HepG2 (cell line): ENCODE data around the gene ARFIP2. TPM values are rescaled to one million over a fixed set of nuclear protein-coding genes. Genes with fewer than 3 reads are reported as not detected.
A peak's percentile ranks its signal among the peaks of the same experiment; 100 is the strongest.

Source experiments
- CBX5 ChIP-seq: sonication (generic); formaldehyde crosslinking; IDR thresholded peaks from 2 replicates; pipeline ENCODE4 v1.4.0; 2020; ENCODE audit warnings: missing genetic modification reagents, borderline replicate concordance
- FOXC1 ChIP-seq: sonication (generic); formaldehyde crosslinking; IDR thresholded peaks from 2 replicates; pipeline ENCODE4 v1.8.0; 2022; ENCODE audit warnings: mild to moderate bottlenecking, missing genetic modification reagents, borderline replicate concordance
- GFI1 ChIP-seq: sonication (generic); formaldehyde crosslinking; IDR thresholded peaks from 2 replicates; pipeline ENCODE4 v1.5.0; 2020; ENCODE audit warnings: missing genetic modification reagents, mild to moderate bottlenecking, borderline replicate concordance
- MIXL1 ChIP-seq: IDR thresholded peaks from 2 replicates; pipeline ENCODE4 v1.6.1; 2016
- MTA1 ChIP-seq: sonication (generic); formaldehyde crosslinking; IDR thresholded peaks from 2 replicates; pipeline ENCODE4 v1.4.0; 2020; ENCODE audit warnings: missing genetic modification reagents, mild to moderate bottlenecking, borderline replicate concordance
- NKX3-1 ChIP-seq: sonication (generic); formaldehyde crosslinking; IDR thresholded peaks from 2 replicates; pipeline ENCODE4 v1.5.0; 2020; ENCODE audit warnings: missing genetic modification reagents
- ZNF263 ChIP-seq: sonication (generic); formaldehyde crosslinking; IDR thresholded peaks from 2 replicates; pipeline ENCODE4 v1.4.0; 2020; ENCODE audit warnings: missing genetic modification reagents
- ZNF430 ChIP-seq: sonication (generic); formaldehyde crosslinking; IDR thresholded peaks from 2 replicates; pipeline ENCODE4 v1.9.0; 2021; ENCODE audit warnings: mild to moderate bottlenecking, missing genetic modification reagents
- polyA plus RNA-seq, 8 experiments: library from polyadenylated mRNA; depleted of rRNA in 3 of 8; stranded (reverse) in 7 of 8; unstranded in 1 of 8; fragments of >200 nt; fragmentation: Illumina TruSeq in 4 of 8; extraction: Trizol in 4 of 8; gene quantifications; 2 replicates each; pipeline versions ENCODE4 v1.2.1 to v1.2.3, GENCODE V29; 2011 to 2016; ENCODE audit warnings: low read depth in 4 of 8, missing spikeins in 1 of 8, mixed read lengths in 1 of 8; ENCODE audit not compliant: insufficient read depth in 1 of 8
- total RNA-seq, 5 experiments: library from RNA; depleted of rRNA; stranded (reverse); fragments of >200 nt; fragmentation: Illumina TruSeq; extraction: Trizol; gene quantifications; 2 replicates each; pipeline ENCODE4 v1.2.3, GENCODE V29; 2016; ENCODE audit warnings: low read depth in 1 of 5
- TF ChIP-seq, protein P1 (sequence below): sonication (generic); formaldehyde crosslinking; IDR thresholded peaks from 2 replicates; pipeline ENCODE4 v1.9.0; 2022; ENCODE audit warnings: missing genetic modification reagents, mild to moderate bottlenecking, borderline replicate concordance
- TF ChIP-seq, protein P2 (sequence below): sonication (generic); formaldehyde crosslinking; IDR thresholded peaks from 2 replicates; pipeline ENCODE4 v1.5.0; 2020; ENCODE audit warnings: mild to moderate bottlenecking, missing genetic modification reagents
- TF ChIP-seq, protein P3 (sequence below): sonication (generic); formaldehyde crosslinking; IDR thresholded peaks from 2 replicates; pipeline ENCODE4 v1.5.1; 2020; ENCODE audit warnings: missing genetic modification reagents, mild to moderate bottlenecking, borderline replicate concordance
- TF ChIP-seq, protein P4 (sequence below): IDR thresholded peaks from 2 replicates; pipeline ENCODE4 v1.6.1; 2012; ENCODE audit warnings: low read length, improper control_type of control experiment
- TF ChIP-seq, protein P5 (sequence below): sonication (generic); formaldehyde crosslinking; IDR thresholded peaks from 2 replicates; pipeline ENCODE4 v1.4.0; 2020; ENCODE audit warnings: missing genetic modification reagents
- TF ChIP-seq, protein P6 (sequence below): sonication (generic); formaldehyde crosslinking; IDR thresholded peaks from 2 replicates; pipeline ENCODE4 v1.4.0; 2020; ENCODE audit warnings: mild to moderate bottlenecking, missing genetic modification reagents

The ARFIP2 gene
- total and polyA plus RNA-seq, 2 of the 13 experiments (the other 11 are each of a cell fraction or from before 2014, with no cell fraction given), result 56.6 to 60.2 TPM

DNA sequence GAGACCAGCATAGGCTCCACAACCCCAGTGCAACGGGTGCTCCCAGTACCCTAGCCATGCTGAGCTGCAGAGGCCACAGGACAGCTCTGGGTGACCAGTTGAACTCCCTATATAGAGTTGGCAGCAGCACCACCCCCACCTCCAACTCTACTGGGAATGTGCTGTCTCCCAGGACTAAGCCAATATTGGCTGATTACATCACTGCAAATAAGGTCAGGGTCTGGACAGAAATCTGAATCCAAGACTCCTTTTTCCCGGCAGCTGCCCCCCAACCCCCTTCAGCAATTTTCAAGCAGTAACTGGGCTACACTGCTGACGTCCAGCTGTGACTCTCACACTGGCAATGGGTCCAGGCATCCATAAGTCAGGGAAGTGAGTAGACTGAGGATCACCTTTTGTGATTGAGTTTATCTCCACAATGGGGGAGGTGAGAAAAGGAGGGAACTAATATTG, 40.2 kb downstream of the ARFIP2 start, which contains the start of gene HPX (continued):
- TF ChIP-seq, protein P1, sequence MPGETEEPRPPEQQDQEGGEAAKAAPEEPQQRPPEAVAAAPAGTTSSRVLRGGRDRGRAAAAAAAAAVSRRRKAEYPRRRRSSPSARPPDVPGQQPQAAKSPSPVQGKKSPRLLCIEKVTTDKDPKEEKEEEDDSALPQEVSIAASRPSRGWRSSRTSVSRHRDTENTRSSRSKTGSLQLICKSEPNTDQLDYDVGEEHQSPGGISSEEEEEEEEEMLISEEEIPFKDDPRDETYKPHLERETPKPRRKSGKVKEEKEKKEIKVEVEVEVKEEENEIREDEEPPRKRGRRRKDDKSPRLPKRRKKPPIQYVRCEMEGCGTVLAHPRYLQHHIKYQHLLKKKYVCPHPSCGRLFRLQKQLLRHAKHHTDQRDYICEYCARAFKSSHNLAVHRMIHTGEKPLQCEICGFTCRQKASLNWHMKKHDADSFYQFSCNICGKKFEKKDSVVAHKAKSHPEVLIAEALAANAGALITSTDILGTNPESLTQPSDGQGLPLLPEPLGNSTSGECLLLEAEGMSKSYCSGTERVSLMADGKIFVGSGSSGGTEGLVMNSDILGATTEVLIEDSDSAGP (CRISPR knock-in tag), result peak; percentile 41; the same call in 1 of the 2 replicates
- TF ChIP-seq, protein P2, sequence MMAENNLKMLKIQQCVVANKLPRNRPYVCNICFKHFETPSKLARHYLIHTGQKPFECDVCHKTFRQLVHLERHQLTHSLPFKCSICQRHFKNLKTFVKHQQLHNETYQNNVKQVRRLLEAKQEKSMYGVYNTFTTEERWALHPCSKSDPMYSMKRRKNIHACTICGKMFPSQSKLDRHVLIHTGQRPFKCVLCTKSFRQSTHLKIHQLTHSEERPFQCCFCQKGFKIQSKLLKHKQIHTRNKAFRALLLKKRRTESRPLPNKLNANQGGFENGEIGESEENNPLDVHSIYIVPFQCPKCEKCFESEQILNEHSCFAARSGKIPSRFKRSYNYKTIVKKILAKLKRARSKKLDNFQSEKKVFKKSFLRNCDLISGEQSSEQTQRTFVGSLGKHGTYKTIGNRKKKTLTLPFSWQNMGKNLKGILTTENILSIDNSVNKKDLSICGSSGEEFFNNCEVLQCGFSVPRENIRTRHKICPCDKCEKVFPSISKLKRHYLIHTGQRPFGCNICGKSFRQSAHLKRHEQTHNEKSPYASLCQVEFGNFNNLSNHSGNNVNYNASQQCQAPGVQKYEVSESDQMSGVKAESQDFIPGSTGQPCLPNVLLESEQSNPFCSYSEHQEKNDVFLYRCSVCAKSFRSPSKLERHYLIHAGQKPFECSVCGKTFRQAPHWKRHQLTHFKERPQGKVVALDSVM (CRISPR knock-in tag), result 0 out of 2 replicates have a peak, but pooled peaks have one; percentile 17
- TF ChIP-seq NKX3-1 (CRISPR knock-in tag) (no peak), MIXL1 (peak; percentile 52; the same call in 1 of the 2 replicates), ZNF263 (CRISPR knock-in tag) (peak; percentile 54; the same call in 1 of the 2 replicates), MTA1 (CRISPR knock-in tag) (peak; percentile 85), FOXC1 (CRISPR knock-in tag) (no peak), GFI1 (CRISPR knock-in tag) (peak; percentile 96), ZNF430 (CRISPR knock-in tag) (no peak), CBX5 (0 out of 2 replicates have a peak, but pooled peaks have one; percentile 57)
- TF ChIP-seq, protein P3, sequence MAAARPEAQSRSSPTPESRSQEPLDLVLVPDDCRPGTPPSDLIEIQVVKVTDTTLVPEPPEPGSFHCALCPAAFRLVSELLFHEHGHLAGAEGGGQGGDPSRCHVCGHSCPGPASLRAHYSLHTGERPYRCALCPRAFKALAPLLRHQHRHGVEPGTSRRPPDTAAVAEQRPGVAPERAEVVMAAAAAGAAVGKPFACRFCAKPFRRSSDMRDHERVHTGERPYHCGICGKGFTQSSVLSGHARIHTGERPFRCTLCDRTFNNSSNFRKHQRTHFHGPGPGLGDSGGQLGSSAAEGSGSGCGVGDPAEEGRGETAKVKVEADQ (CRISPR knock-in tag), result no peak
- TF ChIP-seq, protein P4, sequence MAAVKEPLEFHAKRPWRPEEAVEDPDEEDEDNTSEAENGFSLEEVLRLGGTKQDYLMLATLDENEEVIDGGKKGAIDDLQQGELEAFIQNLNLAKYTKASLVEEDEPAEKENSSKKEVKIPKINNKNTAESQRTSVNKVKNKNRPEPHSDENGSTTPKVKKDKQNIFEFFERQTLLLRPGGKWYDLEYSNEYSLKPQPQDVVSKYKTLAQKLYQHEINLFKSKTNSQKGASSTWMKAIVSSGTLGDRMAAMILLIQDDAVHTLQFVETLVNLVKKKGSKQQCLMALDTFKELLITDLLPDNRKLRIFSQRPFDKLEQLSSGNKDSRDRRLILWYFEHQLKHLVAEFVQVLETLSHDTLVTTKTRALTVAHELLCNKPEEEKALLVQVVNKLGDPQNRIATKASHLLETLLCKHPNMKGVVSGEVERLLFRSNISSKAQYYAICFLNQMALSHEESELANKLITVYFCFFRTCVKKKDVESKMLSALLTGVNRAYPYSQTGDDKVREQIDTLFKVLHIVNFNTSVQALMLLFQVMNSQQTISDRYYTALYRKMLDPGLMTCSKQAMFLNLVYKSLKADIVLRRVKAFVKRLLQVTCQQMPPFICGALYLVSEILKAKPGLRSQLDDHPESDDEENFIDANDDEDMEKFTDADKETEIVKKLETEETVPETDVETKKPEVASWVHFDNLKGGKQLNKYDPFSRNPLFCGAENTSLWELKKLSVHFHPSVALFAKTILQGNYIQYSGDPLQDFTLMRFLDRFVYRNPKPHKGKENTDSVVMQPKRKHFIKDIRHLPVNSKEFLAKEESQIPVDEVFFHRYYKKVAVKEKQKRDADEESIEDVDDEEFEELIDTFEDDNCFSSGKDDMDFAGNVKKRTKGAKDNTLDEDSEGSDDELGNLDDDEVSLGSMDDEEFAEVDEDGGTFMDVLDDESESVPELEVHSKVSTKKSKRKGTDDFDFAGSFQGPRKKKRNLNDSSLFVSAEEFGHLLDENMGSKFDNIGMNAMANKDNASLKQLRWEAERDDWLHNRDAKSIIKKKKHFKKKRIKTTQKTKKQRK, result no peak
- TF ChIP-seq, protein P5, sequence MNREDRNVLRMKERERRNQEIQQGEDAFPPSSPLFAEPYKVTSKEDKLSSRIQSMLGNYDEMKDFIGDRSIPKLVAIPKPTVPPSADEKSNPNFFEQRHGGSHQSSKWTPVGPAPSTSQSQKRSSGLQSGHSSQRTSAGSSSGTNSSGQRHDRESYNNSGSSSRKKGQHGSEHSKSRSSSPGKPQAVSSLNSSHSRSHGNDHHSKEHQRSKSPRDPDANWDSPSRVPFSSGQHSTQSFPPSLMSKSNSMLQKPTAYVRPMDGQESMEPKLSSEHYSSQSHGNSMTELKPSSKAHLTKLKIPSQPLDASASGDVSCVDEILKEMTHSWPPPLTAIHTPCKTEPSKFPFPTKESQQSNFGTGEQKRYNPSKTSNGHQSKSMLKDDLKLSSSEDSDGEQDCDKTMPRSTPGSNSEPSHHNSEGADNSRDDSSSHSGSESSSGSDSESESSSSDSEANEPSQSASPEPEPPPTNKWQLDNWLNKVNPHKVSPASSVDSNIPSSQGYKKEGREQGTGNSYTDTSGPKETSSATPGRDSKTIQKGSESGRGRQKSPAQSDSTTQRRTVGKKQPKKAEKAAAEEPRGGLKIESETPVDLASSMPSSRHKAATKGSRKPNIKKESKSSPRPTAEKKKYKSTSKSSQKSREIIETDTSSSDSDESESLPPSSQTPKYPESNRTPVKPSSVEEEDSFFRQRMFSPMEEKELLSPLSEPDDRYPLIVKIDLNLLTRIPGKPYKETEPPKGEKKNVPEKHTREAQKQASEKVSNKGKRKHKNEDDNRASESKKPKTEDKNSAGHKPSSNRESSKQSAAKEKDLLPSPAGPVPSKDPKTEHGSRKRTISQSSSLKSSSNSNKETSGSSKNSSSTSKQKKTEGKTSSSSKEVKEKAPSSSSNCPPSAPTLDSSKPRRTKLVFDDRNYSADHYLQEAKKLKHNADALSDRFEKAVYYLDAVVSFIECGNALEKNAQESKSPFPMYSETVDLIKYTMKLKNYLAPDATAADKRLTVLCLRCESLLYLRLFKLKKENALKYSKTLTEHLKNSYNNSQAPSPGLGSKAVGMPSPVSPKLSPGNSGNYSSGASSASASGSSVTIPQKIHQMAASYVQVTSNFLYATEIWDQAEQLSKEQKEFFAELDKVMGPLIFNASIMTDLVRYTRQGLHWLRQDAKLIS (CRISPR knock-in tag), result no peak
- TF ChIP-seq, protein P6, sequence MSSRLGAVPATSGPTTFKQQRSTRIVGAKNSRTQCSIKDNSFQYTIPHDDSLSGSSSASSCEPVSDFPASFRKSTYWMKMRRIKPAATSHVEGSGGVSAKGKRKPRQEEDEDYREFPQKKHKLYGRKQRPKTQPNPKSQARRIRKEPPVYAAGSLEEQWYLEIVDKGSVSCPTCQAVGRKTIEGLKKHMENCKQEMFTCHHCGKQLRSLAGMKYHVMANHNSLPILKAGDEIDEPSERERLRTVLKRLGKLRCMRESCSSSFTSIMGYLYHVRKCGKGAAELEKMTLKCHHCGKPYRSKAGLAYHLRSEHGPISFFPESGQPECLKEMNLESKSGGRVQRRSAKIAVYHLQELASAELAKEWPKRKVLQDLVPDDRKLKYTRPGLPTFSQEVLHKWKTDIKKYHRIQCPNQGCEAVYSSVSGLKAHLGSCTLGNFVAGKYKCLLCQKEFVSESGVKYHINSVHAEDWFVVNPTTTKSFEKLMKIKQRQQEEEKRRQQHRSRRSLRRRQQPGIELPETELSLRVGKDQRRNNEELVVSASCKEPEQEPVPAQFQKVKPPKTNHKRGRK, result no peak
